HG03139 (cell line): ENCODE results near the gene ACTL8.

Experiments
- ATAC-seq: cut with Tn5 transposase; IDR thresholded peaks from one replicate; pipeline ENCODE4 v1.9.1; 2021; ENCODE audit not compliant: unreplicated experiment

The ACTL8 gene

DNA sequence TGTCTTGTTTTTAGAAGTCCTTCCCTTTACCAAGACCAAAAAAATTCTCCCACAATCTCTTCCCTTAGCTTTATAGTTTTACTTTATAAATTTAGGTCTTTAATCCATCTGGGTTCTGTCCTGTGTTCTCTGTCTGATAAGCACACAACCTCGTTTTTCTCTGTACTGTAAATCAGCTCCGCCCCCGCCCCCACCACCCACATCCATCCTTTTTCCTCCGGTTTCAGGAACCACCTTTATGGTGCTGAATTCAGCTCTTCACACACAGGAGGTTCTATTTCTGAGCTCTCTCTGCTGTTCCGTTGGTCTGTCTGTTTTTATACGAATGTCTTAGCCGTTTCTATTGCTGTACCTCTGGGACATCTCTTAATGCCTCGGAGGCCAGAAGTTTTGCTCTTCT, 44.5 kb downstream of the ACTL8 start:
- no peak for ATAC-seq

- ATAC-seq: no peak
These were observed 47.0 kb downstream of the ACTL8 start for GRCh38 chr1:17802164-17802563.

DNA sequence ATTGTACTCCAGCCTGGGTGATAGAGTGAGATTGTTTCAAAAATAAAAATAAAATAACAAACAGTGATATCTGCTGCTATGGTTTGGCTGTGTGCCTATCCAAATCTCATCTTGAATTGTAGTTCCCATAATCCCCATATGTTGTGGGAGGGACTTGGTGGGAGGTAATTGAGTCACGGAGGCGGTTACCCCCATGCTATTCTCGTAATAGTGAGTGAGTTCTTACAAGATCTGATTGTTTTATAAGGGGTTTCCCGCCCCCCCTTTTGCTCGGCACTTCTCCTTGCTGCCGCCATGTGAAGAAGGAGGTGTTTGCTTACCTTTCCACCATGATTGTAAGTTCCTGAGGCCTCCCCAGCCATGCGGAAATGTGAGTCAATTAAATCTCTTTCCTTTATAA, 47.8 kb downstream of the ACTL8 start:
- no peak for ATAC-seq

DNA sequence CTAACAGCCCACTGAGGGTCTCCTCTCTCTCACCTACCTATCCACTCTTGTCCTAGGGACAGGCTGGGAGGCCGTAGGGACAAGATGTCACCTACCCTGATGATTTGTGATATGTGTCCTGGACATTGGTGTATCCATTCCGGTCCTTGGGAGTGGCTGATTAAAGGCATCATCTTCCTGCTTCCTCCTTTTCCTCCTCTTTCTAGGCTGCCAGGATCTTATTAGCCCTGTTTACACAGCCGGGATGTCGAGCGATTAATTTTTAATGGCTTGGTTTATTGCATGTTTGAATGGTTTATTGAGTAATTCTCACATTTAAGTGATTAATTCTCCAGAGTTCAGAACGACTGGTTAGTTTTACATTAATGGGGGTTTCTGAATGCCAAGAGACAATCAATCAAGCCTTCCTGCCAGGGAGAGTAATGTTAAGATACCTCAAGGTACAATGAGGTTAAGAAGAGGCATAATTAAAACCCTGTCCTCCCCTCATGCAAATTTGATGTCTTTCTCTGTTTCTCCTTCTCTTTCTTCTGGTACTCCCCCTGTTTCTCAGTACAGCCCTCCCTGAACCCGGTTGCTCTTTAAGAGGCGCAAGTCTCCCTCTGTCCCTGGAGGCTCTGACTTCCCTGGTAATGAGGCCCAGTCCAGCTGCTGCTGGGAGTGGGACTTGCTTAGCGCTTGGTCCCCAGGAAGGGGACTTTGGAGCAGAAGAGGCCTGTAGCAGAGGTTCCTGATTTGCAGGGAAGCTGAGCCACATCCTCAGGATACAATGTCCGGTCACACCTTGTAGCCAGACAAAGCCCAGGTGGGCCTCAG, 50.9 kb downstream of the ACTL8 start:
- ATAC-seq: no peak

DNA sequence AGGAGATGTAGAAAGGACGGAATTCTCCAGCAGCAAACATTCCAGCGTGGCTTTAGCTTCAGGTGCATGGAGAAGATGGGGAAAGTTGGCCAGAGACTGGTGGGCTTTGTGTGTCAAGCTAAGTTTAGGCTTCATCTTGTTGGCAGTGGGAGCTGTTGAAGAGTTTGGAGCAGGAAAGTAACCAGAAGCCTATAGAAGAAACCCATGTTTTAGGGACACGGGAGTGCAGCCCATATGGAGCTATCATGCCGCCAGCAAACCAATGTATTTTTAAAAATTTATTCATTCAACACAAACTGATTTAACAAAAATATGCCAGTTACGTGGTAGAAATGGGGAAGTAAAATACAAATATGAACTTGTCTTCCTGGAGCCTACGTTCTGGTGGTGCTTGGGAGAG, 53.7 kb downstream of the ACTL8 start:
- no peak for ATAC-seq

DNA sequence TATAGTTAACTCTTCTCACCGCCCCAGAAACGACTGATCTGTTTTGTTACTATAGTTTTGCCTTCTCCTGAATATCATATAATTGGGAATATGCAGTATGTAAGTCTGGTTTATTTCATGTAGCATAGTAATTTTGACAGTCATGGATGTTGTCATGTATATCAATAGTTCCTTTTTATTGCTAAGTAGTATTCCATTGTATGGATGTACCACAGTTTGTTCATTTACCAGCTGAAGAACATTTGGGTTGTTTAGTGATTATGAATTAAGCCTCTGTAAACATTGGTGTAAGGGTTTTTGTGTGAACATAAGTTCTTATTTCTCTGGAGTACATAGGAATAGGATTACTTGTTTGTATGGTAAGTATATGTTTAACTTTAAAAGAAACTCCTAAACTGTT, 55.5 kb downstream of the ACTL8 start:
- ATAC-seq: no peak

DNA sequence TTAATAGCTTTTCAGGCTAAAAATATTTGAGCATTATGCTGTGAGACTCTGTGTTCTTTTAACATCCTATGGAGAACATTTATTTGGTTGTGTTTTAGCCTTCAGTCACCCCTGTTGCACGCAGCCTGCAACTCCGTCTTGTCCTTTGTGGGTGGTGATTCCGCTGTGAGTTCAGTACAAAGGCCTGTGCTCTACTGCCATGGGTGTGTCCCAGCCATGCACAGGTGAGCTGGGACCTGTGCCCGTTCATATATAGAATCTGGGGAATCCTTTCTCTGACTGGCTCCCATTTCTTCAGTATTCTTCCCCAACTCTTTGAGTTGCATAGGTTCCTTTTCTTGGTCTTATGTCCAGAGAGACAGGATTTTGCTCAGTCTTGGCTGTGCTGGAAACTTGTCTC, 61.4 kb downstream of the ACTL8 start:
- ATAC-seq: no peak

GRCh38 chr1:17819129-17819802, 64.1 kb downstream of the ACTL8 start:
- ATAC-seq: no peak

GRCh38 chr1:17820198-17820597, 65.1 kb downstream of the ACTL8 start:
- ATAC-seq: no peak

DNA sequence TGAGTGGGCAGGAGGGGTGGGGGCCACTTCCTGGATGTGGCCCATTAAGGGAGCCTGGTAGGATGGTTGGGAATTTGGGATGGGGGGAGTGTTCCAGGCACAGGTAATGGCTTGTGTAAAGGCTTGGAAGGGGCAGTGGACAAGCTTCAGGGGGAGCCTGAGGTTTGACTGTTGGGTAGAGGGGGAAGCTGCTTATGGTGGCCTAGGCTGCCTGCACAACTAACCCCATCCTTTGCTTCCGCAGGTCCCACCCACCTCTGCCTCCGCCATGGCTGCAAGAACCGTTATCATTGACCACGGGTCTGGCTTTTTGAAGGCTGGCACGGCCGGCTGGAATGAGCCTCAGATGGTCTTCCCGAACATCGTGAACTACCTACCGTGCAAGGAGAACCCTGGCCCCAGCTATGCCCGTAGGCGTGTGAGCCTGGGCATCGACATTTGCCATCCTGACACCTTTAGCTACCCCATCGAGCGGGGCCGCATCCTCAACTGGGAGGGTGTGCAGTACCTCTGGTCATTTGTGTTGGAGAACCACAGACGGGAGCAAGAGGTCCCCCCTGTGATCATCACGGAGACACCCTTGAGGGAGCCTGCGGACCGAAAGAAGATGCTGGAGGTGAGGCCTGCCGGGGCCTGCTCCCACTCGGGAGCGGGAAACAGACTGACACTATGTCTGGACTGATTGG, 67.8 kb downstream of the ACTL8 start:
- no peak for ATAC-seq

DNA sequence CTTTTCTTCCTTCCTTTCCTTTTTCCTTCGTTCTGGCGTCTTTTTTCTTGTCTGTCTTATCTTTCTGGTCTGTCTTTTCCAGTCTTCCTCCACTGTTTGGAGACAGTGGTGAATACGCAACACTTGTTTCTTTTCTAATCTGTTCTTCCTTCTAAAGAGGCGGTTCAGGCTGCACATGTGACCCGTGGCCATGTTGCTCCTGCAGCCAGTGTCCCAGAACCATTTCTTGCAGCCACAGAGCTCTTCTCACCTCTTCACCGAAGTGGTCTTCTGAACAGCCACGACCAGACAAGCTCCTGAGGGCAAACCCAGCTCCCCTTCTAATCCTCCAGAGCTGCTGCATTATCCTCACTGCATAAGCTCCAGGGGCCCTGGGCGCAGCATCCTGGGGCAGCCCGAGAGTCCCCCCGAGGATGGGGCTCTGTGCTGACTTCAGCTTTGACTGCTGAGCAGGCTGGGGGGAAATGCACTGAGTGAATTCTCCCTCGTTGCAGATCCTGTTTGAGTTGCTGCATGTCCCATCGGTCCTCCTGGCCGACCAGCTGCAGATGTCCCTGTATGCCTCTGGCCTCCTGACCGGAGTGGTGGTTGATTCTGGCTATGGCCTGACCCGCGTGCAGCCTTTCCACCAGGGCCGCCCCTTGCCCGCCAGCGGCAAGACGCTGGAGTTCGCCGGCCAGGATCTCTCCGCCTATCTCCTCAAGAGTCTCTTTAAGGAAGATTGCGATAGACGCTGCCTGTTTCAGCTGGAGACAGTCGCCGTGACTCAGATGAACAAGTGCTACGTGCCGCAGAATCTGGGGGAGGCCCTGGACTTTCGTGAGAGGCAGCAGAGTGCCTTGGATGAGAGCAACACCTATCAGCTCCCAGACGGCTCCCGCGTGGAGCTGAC, 70.4 kb downstream of the ACTL8 start:
- no peak for ATAC-seq

- ATAC-seq: no peak
These were observed 71.0 kb downstream of the ACTL8 start for GRCh38 chr1:17826165-17826488.

DNA sequence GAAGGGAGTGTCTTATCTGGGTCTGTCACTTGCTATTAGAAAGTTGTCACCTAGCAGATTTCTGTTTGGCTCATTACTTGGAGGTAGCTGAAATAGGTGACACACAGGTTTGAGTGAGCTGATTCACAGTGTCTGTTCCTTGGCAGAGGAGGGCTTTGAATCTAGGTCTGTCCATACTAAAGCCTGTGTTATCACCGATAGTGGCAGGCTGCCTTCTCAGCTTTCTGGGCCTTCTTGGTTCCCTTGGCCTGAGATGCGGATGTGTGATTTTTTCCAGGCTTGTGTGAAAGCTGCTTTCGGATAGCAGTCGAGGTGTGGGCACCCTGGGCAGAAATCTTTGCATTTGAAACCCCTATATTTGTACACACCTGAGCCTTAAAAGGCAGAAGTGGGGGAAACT, 73.9 kb downstream of the ACTL8 start:
- ATAC-seq: no peak

DNA sequence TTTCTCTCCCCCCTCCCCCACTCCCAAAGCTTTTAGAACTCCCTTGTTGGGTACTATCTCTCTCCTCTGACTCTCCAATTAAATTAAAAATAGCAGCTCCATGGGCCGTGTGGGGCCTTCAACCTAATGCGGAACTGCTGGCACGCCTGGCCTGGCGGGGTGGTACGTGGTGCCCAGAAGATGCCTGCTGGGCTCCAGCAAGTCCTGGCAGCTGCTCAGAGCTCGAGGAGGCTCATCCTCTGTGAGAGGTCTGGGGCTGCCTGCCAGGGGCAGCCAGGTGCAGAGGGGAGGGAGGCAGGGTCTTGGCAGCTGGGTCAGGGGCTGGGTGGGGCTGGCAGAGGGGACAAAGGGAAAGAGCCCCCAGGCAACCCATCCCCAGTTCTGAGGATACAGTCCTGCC, 74.4 kb downstream of the ACTL8 start:
- ATAC-seq: no peak

DNA sequence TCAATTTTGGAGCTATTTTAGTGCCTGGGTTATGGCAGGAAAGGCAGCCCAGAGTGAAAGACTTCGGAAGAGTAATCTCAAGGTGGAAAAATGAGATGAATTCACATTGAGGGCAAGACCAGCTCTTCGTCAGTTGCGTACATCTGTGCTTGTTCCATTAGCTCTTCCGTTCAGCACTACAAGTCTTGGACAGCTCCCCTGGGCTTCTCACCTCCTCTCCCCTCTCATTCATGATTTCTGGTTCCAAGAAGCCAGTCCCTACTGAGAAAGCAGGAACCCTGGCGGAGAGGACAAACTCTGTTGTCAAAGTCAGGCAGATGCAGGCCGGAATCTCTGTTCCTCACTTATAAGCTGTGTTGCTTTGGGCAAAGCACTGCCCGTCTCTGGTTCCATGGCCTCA, 76.5 kb downstream of the ACTL8 start:
- ATAC-seq: no peak

DNA sequence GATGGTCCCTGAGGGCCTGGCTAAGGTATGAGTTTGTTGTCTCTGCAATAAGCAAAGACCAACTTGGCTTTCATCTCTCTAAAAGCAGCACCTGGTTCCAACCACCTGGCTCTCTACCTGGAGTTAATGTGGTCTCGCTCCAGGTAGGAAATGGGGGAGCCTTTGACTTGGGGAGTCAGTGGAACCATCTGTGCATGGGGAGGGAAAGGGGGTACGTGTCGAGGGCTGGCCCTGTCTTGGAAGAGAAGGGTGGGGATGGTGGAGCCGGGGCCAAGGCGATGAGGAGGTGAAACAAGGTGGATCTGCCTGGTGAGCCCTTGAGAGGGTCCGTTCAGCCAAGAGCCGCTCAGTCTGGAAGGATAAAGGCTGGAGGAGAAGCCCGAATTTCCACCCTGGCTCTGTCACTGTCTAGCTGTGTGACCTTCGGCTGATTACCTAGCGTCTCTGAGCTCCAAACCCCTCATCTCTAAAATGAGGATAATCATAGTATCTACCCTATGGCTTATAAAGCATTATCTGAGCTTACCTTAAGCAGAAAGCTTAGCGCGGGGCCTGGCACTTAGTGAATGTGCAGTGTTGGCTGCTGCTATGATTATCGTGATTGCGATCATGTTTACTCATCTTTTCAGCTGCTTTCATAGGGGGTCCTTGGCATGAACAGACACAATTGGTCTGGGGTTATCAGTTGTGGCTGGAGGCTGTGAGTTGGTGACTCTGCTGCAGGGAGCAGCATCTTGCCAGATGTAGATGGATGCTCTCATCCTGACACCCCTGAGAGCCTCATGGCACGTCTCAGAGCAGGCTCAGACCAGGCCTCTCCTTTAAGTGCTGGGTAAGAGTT, 78.7 kb downstream of the ACTL8 start:
- no peak for ATAC-seq

DNA sequence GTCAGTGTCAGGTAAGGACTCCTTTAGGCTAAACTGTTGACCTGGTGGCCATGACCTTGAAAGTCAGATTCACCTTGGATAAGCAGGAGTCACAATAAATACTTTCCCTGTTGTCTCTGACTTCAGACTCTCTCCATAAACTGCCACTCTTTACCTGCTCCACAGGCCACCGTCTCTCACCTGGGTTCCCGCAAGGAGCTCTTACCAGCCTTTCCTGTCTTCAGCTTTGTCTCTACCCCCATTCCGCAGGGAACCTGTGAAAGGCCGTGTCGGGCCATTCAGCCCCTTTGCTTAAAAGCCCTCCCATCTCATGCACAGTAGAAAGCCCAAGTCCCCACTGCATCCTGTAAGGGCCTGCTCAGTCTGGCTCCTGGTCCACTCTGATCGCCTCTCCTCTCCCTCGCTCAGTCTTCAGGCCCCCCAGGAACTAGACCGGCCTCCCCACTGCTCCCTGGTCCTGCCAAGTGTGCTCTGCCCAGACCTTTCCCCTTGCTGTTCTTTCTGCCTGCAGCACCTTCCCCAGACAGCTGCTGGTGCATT, 79.5 kb downstream of the ACTL8 start:
- no peak for ATAC-seq

DNA sequence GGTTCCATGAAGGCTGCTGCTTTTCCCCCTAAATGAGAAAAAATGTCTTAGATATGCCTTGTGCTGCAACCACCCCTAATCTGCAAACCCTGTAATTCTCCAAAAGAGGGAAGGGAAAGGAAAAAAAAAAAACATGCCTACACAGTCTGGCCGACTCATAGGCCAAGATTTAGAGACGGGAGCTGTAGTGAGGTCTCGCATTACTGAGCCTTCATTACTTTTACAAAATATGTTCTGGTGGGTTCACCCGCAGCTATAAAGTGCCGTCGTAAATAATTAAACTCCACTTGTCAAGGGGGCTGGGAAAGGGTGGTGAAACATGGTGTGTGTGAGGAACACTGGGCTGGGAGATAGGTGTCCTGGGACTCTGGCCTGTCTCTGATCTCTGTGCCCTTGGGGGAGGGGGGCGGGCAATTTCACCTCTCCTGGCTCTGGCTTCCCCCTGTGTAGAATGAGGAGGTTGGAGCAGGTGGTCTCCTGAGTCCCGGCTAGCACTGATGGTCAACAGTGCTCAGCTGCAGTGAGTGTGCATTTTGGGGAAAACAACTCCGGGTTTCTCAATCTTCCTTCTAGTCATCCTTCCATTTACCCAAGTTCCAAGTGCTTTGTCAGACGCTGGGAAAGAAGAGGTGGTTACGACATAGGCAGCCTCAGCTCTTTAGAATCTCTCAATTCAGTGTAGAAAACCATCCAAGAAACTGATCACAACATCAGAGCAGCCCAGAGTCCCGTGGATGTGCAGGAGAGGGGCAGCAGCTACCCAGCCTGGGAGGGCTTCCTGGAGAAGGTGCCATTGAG, 82.3 kb downstream of the ACTL8 start:
- ATAC-seq: no peak

GRCh38 chr1:17839641-17840196, 84.6 kb downstream of the ACTL8 start:
- no peak for ATAC-seq
